HG03469 (cell line): ENCODE data around the gene AUH.
"Not testable (repeated sequence)": the region's sequence is repeated elsewhere in the genome, so short reads cannot be mapped to it uniquely, and the experiment has no call there.

Experiments
- ATAC-seq: cut with Tn5 transposase; IDR thresholded peaks from one replicate; pipeline ENCODE4 v1.9.1; 2021; ENCODE audit warnings: mild to moderate bottlenecking, moderate library complexity, moderate number of reproducible peaks; ENCODE audit not compliant: unreplicated experiment

The AUH gene, protein sequence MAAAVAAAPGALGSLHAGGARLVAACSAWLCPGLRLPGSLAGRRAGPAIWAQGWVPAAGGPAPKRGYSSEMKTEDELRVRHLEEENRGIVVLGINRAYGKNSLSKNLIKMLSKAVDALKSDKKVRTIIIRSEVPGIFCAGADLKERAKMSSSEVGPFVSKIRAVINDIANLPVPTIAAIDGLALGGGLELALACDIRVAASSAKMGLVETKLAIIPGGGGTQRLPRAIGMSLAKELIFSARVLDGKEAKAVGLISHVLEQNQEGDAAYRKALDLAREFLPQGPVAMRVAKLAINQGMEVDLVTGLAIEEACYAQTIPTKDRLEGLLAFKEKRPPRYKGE

DNA sequence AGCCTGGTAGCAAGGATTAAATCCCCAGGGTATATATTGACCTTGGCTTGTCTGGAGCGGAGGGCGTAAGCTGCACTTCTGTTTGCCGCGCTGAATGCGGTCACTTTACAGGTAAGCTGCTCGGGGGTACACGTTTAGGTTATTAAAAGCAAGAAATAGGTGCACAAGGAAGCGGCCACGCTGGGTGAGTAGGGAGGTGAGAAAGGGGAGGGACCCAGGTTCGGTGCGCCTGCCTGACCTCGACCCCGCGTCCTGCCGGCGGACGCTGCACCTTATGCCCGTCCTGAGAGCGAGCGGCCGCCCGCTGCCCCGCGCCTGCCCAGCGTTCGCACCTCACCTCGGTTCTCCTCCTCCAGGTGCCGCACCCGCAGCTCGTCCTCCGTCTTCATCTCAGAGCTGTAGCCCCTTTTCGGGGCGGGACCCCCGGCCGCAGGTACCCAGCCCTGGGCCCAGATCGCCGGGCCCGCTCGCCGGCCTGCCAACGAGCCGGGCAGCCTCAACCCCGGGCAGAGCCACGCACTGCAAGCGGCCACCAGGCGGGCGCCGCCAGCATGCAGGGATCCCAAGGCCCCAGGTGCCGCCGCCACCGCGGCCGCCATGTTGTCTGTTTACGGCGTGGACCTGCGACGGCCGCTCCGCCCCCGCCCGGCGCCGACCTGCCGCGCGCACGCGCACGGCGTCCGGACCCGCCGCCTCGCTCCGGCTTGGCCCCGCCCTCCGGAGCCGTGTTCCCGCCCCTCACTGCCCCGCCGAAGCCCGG lies at the start of gene AUH:
Gene AUH (minus strand): TSS at position 628 of the 760 bp plus-strand sequence. CDS start 29 bp downstream, at position 599.
- peak; percentile 72 for ATAC-seq

DNA sequence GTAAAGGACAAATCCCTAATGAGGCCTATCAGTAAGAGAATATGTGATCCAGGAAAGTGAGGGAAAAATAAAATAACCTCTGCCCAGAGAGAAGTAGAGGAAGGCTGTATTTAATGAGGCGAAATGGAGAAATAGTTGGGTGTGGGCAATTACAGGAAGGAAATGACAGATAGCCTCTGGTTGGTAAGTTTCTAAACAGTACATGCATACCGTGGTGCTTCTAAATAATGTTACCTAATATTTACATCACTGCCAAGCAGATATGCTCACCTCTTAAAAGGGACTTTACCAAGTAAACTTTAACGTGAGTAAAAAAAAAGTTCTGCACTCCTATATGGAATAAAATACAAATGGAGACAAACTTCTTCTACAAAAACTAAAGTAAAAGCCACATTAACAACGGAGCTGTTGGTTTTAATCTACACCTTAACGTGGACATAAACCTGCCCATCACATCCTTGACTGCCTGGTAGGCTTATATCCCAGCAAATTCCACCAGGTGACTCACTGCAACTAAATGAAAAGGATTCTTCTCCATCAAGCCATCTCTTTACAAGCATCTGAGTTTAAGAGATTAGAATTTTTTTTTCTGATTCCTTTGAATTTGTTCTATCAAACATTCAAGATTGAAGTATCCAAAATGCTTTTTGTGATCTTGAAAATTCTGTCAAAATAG lies 49.5 kb upstream of the AUH start:
- ATAC-seq = no peak

DNA sequence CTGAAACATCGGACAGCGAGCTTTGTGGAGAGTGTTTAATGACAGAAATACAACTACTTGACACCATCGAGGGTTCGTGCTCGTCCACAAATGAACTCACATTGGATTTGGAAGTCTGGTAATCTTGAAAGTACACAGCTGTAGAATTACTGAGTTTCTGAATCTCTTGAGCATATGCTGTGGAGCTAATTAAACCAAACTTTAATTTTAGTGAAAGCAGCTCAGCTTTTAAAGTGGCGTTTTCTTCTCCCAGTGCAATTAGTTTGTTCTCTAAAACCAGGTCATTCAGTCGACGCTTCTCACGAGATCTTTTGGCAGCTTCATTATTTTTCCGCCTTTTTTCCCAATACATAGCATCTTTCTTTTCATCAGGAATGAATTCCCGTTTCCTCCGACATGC lies 48.4 kb upstream of the AUH start:
- ATAC-seq = no peak

DNA sequence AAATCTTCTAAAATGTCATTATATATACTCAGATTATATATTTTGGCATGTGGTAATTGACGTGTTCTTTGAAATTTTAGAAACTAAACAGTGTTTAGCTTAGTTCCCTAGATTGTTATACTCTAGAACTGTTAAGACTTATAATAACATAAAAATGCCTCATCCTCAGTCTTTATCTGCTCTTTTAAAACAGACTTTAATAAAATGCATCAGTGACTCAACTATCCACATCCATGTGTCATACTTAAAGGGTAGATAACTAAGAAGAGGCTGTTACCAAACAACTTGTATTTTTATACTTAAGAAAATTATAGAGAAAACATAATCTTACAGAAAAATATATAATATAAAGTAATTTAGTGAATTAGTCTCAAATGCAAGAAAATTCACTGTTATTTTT lies 46.8 kb upstream of the AUH start:
- no peak for ATAC-seq

DNA sequence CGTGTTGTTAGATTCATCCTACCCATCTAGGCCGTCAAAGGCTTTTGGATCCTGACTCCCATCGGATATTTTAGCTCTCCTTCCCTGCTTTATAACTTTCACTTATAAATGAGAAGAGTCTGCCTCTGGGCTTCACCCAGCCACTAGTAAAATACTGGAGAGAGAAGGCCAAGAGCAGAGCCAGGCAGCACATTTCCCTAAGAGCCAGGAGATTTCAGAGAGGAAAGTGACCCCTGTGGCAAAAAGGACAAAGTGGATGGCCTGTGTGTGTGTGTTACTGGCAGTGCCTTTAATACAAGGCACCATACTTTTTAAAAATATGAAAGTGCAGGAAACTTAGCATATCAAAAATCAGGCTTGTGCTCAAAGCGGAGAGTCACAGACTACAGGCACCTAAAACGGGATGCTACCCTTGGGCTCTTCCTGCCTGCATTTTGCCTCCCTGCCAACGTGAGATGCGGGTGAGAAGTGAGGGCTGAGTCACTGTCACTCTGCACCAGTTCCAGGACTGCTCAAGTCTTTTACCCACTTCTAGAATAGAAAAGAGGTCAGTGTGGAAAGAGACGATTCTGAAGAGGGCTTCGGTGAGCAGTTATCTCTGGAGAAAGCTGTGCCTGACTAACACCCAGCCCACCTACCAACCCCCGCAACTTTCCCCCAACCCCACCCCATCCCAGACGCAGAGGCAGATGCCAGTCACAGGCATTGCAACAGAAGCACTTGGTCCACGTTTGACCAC lies 46.0 kb upstream of the AUH start:
- no peak for ATAC-seq

DNA sequence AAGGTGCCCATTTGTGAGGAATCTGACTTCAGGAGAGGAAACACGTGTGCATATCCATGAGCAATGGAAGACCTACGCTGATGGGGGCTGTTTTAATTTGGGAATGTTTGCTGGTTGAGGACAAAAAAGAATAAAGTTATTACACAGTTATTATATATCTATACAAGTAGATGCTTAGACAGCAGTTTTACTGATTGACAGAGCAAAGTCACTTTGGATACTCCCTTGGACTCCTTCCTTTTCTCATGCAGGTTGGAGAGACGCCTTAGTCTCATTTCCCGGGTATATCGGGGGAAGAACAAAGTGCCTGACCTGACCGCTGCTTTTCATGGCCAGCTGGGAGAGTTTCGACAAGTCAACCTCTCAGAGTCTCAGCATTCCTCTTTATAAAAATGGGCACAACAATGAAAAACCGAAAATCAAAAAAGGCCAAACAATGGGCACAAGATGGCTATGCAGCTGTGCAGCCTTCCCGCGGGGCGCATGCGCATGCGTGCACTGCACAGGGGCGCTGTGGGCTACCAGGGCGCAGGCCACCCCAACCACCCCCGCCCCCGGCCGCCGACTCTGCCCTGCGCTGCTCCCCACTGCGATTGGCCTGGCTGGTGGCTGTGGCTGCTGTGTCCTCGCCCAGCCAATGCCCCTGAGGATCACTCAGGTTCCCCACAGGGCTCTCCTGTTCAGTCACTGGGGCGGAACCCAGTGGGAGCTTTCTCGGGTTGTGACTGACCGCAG lies 43.8 kb upstream of the AUH start:
- ATAC-seq = no peak

DNA sequence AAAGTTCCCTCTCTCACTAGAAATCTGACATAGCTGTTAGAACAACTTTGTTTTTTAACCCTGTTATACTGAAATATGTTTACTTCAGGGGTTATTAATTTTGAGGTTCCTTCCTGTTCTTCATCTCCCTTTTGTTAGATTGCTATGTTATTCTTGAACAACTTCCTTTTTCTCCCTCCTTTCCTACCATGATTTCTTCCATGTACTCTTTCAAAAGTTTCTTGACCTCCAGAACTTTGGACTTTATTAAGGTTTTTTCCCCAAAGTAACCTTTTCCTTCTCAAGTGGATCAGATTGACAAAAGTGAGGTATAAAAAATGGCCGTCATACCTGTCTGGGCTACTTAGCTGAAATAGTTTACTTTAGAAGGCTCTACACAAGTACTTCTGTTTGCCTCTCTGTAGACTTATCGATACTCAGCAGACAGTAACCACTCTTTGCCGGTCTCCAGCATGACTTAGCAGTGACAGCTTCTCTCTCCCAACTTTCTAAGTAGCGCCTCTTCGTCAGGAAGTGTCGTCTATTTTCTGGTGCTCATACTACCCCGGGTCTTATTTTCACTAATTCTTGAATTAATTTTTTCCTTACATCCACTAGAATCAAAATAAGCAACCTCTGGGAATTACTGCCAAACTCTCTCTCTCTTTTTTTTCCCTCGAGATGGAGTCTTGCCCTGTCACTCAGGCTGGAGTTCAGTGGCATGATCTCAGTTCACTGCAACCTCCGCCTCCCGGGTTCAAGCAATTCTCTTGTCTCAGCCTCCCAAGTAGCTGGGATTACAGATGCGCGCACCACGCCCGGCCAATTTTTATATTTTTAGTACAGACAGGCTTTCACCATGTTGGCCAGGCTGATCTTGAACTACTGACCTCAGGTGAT lies 42.2 kb upstream of the AUH start:
- no peak for ATAC-seq

DNA sequence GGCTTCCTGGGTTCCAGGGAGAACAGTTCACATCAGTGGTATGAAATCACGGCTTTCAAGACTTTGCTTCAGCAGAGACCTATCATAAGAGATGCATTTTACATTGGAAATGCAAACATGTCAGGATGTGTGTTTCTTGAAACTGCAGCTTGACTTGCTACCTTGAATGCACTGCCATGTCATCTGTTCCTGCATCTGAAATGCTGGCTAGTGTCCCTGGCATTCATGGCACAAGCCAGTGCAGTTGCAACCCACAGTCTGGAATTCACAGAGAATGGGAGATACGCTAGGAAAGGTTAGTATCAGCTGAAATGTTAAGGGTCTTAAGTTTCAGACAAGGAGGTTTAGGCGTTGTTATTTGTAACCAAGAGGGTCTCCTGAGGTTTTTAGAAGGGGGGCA lies 37.2 kb upstream of the AUH start:
- no peak for ATAC-seq

DNA sequence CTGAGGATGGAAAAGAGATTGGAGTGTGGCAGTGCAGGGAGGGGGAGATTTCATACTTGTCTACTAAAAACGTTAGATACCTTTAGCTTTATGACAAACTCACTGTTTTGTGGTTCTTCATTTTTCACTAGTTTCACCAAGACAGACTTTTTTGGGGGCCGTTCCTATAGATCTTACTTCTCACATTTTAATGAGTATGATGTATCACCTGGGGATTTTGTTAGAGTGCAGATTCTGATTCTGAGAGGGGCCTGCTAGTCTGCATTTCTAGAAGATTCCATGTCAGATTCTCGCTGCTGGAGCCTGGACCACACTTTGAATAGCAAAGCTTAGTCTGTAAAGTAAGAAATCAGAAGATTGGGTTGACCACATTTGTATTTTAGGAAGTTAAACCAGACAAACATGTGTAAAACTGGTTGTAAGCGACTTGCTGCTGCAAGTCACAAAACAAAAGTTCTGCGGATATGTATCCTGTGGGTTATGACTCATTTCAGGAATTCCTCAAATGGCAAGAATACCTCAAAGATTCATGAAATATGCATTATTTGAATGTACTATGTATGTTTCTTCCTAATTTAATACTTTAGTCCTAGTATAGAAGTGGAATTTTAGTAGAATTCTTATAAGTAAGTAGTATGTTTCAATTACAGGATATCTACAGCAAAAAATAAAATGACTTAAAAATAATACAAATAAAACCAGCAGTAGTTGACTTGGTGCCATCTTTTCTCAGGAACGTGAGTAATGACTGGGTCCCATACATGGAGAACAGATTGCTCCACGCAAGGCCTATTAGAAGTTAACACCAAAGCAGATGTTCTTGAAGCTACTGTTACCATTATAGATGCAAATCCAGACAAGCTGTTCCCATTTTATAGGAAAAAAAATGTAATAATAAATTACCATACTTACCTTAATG lies 34.1 kb upstream of the AUH start:
- ATAC-seq = no peak

DNA sequence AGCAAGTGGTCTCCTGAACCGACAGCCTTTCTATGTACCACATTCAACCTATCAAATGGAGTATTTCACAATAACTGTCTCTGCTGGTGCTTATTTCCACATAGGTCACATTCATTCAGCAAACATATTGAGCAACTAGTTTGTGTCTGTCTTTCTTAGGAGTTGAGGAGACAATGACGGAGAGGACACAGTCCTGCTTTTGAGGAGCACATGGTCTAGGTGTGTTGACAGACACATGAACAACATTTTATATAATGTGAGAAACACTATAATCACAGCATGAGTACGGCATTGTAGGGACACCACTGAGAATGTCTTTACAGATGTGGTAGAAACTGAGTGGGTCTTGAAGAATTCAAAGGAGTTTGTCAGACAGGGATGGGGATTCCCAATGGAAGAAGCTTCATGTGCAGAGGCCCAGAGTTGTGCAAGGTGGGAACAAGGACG lies 33.4 kb upstream of the AUH start:
- ATAC-seq = no peak

DNA sequence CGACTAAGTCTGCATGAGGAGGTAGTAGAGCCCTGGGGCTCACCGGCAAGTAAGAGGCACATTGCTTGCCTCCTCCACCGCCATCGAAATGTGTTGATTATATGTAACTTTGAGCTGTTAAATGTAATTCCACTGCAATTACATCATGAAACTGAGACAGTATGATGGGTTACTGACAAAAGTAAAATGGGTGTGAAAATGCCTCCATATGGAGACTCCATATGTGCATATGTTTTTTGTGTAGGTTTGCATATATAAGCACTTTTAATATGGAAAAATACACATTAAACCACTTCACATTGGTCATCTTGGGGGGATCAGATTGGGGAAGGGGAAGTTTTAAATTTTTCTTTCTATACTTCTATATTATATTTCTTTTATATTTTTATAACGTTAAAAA lies 32.1 kb upstream of the AUH start:
- ATAC-seq = no peak

DNA sequence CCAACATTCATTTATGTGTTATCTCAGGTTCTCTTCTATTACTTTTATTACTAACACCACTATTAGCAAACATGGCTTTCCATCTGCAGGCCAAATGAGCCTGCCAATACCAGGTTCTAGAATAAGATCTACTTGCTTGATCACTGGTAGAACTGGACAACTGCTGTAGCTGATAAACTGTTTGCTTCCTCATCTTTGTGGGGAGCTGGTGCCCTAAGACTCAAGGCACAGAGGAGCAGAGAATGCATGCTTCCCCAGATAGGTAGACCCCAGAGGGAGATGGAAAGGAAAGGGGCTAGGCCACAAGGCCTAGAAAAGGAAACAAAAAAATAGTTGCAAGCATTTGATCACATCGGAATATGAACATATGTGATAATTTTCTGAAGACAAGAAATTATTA lies 30.7 kb upstream of the AUH start:
- no peak for ATAC-seq

DNA sequence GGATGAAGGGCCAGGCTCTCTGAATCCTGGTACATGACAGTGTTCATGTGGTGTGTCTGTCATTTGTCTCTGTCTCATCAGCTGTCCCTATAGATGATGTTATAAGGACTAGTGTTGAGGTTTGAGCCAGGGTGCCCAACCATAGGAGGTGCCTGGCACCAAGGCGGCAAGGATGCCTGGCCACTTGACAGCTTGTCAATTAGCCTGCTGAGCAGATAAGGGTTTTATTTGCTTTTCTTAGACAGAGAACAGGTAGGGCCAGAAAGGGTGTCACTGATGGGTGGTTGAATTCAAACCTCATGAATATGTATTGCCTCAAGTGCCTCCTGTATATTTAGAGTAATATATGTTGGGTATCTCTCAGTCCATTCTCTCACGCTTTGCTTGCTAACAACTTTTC lies 30.1 kb upstream of the AUH start:
- ATAC-seq = no peak

DNA sequence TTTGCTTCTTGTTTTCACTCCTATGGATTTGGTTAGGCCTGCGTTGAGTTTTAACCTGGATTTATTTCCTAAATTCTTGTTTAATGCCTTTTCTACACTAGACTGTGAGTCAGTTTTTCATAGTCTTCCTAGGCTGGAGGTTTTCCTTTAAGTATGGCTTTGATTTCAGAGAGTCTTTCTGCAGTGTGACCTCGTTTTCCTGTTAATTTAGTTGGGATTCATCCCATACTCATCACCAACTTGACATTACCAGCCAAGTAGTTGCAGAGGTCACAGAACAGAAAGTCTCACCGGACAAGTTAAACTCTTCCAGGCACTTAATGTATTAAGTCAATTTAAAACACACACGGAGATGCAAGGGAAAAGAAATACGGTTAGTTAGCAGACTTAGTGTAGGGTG lies 29.7 kb upstream of the AUH start:
- ATAC-seq = no peak

DNA sequence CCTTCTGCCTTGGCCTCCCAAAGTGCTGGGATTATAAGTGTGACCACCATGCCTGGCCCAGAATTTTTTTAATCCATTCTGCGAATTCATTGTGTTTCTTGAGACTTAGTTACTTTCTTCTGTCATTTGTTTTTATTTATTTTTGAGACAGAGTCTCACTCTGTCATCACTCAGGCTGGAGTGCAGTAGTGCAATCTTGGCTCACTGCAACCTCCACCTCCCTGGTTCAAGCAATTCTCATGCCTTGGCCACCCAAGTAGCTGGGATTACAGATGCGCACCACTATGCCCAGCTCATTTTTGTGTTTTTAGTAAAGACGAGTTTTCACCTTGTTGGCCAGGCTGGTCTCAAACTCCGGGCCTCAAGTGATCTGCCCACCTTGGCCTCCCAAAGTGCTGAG lies 28.0 kb upstream of the AUH start:
- not testable (repeated sequence) for ATAC-seq

DNA sequence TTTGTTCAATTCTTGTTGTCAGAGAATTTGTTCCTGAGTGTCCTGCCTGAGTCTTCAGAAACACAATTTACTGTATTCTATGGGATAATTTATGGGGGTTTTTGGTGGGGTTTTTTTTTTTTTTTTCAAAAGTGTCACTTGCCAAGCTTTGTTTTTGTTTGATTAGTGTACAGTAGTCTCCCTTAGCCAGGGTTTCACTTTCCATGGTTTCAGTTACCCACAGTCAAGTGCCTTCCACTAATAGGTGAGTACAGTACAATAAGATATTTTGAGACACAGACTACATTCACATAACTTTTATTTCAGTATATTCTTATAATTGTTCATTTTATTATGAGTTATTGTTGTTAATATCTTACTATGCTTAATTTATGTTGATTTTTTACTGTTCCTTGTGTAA lies 25.0 kb upstream of the AUH start:
- ATAC-seq = no peak

DNA sequence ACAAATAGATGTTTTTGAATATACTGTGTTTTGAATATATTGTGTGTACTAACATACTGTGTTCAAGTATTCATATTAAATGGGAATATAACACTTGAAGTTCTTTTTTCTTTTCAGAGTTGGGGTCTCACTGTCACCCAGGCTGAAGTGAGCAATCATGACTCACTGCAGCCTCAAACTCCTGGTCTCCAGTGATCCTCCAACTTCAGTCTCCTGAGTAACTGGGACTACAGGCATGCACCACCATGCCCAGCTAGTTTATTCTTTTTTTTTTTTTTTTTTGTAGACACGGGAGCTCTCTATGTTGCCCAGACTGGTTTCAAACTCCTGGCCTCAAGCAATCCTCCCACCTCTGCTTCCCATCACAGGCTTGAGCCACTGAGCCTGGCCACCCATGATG lies 23.2 kb upstream of the AUH start:
- ATAC-seq = no peak

DNA sequence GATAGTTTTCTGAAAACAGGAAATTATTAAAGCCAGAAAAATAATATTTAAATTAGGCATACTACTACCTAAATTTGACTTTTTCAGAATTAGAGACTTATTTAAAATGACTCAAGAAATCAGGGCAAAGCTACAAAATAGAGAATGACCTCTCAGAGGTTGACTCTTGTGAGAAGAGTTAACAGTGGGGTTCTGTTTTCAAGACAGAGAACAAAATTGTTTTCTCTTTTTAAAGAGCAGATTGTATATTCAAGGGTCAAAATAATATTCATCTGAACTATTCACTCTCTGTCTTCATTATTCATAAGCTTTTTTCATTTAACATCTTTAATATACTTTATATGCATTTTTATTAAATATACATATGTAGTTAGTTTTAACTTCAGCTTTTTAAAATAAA lies 21.9 kb upstream of the AUH start:
- ATAC-seq = no peak
